Fibroblast of villous mesenchyme (primary cell): ENCODE results near the gene UNC5C. TPM values are rescaled to one million over a fixed set of nuclear protein-coding genes. Genes with fewer than 3 reads are reported as not detected.
A peak's percentile ranks its signal among the peaks of the same experiment; 100 is the strongest.

ENCODE experiments used
- DNase-seq: peaks from one replicate; pipeline ENCODE4 v3.0.0-alpha.2; 2010; ENCODE audit warnings: low read depth
- H3K4me3 ChIP-seq: 2 replicates; pipeline ENCODE4 v1.5.1; 2011; ENCODE audit warnings: low read depth, mild to moderate bottlenecking, low read length
- total RNA-seq: library from RNA; depleted of rRNA; stranded (reverse); fragments of >200 nt; gene quantifications from 2 replicates; pipeline ENCODE4 v1.2.3, GENCODE V29; 2012
- TF ChIP-seq, protein P1 (sequence below): IDR thresholded peaks from 2 replicates; pipeline ENCODE4 v1.5.1; 2012; ENCODE audit warnings: low read depth, mild to moderate bottlenecking, low read length; ENCODE audit not compliant: insufficient read depth

Gene UNC5C
- total RNA-seq, 1 donor, result 0.43 TPM

GRCh38 chr4:95462921-95463320, 85.9 kb downstream of the UNC5C start:
- H3K4me3 ChIP-seq, result no peak overlapping the region
- no peak for DNase-seq
- TF ChIP-seq, protein P1, sequence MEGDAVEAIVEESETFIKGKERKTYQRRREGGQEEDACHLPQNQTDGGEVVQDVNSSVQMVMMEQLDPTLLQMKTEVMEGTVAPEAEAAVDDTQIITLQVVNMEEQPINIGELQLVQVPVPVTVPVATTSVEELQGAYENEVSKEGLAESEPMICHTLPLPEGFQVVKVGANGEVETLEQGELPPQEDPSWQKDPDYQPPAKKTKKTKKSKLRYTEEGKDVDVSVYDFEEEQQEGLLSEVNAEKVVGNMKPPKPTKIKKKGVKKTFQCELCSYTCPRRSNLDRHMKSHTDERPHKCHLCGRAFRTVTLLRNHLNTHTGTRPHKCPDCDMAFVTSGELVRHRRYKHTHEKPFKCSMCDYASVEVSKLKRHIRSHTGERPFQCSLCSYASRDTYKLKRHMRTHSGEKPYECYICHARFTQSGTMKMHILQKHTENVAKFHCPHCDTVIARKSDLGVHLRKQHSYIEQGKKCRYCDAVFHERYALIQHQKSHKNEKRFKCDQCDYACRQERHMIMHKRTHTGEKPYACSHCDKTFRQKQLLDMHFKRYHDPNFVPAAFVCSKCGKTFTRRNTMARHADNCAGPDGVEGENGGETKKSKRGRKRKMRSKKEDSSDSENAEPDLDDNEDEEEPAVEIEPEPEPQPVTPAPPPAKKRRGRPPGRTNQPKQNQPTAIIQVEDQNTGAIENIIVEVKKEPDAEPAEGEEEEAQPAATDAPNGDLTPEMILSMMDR, result no peak

GRCh38 chr4:95457353-95457752, 91.4 kb downstream of the UNC5C start:
- TF ChIP-seq, protein P1, result no peak
- no peak for DNase-seq
- no peak overlapping the region for H3K4me3 ChIP-seq

DNA sequence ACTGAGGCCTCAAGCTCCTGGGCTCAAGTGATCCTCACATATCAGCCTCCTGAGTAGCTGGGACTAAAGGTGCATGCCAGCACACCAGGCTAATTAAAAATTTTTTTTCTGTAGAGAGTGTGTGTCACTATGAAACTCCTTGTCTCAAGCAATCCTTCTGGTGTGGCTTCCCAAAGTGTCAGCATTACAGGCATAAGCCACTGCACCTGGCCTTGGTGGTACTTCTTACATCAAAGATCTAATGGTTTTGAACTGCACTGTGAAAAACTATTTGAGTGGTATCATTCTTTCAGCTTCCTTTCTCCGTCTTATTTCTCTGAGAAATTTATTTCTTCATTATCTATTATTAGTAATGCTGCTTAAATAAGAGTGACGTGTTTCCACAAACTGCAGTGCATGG, 98.5 kb downstream of the UNC5C start:
- DNase-seq, result no peak
- TF ChIP-seq, protein P1, result no peak
- no peak overlapping the region for H3K4me3 ChIP-seq

GRCh38 chr4:95446173-95446572, 102.6 kb downstream of the UNC5C start:
- TF ChIP-seq, protein P1, result no peak
- DNase-seq, result no peak
- H3K4me3 ChIP-seq, result no peak overlapping the region

- TF ChIP-seq, protein P1, result no peak
- H3K4me3 ChIP-seq, result peak overlapping the region; percentile 32
- peak; percentile 3 for DNase-seq
Measured at GRCh38 chr4:95445251-95445650, 103.5 kb downstream of the UNC5C start.

- no peak overlapping the region for H3K4me3 ChIP-seq
- TF ChIP-seq, protein P1, result no peak
- DNase-seq, result no peak
Measured at GRCh38 chr4:95444812-95445211, 104.0 kb downstream of the UNC5C start.

DNA sequence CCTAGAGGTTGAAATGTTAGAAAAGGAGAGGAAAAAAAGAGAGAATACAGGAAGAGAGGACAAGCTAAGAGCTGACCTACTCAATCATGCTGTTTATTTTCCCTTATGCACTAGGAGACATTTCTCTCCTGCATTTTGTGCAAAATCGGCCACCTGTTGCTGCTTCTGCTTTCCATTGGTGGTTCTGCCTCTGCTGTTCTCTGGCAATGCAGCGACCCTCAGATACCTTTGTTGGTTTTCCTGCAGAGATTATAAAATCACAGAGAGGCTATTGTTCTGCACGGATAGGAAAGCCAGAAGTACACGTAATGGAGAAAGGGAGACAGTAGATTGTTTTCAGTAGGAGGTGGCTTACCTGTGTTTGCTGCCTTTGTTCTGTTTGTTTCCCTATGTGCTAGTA, 108.9 kb downstream of the UNC5C start:
- no peak for DNase-seq
- TF ChIP-seq, protein P1, result no peak
- H3K4me3 ChIP-seq, result no peak overlapping the region
